ENCODE data around the gene NRL. TPM values are rescaled to one million over a fixed set of nuclear protein-coding genes. Genes with fewer than 3 reads are reported as not detected.

The NRL gene
- total and polyA plus RNA-seq, 9 of the 15 experiments (the other 6 are each of a cell fraction or from before 2014, with no cell fraction given): 0.07 to 2.7 (median 1.4) TPM; not detected in 1

DNA sequence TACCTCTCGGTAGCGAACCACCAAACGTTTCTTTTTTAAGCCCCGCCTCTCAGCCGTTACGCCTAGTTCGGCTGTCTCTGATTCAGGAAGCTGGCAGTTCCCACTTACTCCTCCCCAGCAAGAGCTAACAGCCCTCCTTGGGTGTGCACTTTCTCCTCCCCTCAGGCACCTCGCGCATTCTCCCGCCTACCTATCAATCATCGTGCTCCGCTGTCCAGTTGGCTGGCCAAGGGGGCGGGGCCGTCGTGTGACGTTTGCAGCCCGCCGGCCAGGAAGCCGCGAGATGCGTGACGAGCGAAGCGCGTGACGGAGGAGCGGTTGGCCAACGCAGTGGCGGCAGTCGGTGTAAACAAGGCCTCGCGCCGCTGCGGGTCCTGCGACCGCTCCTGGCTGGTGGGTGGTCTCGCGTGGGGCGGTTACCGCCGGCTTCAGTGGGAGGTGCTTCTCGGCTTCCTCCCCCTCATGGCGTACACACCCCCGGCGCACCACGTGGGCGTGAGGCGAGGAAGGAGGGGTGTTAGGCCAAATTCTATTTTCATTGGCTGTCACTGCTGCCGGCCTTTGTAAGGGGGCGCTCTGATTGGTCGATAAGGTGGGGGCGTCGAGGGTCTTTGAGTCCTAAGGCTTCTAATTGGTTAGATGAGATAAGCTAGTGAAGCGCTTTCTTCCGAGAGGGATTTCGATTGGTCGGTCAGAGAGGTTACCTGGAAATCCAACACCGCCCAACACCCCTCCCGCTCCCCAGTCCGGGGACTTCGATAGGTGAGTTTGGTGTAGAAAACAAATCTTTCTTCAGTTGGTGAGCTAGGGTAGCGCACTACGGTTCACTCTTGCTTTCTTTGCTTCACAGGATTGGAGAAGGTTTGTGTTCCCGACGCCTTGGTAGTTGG is at the start of gene NRL, which contains the start of gene DCAF11 (continued):
- TF ChIP-seq ETS1 (conservative IDR thresholded peaks at IDR 0.05; ENCODE audit: control insufficient read depth, low read depth, low read length) (no peak), NCOA2 (IDR thresholded peaks at IDR 0.05; ENCODE audit: partially characterized antibody in 2 of 2) (no peak), PHF8 (IDR thresholded peaks at IDR 0.05; ENCODE audit: borderline replicate concordance, low read length) (peak; percentile 58; the same call in 1 of the 2 replicates), CAMTA2 (CRISPR knock-in tag; conservative IDR thresholded peaks at IDR 0.05) (no peak), NONO (IDR thresholded peaks at IDR 0.05; ENCODE audit: low read depth in 2 of 2, low read length in 1 of 2) (no peak), FOXJ3 (CRISPR knock-in tag; IDR thresholded peaks at IDR 0.05) (no peak), NFRKB (IDR thresholded peaks at IDR 0.05; ENCODE audit: low read depth) (no peak), PREB (CRISPR knock-in tag; IDR thresholded peaks at IDR 0.05) (no peak), ZNF274 (IDR thresholded peaks at IDR 0.05; ENCODE audit: borderline replicate concordance, low read depth, low read length) (no peak), HNRNPLL (IDR thresholded peaks at IDR 0.05; ENCODE audit: low read depth, low read length, poor library complexity, severe bottlenecking) (peak; percentile 97), POLR2AphosphoS2 (IDR thresholded peaks at IDR 0.05; ENCODE audit: low read length) (no peak), PHF21A (IDR thresholded peaks at IDR 0.05; ENCODE audit: borderline replicate concordance, low read depth) (no peak), KDM2B (CRISPR knock-in tag; IDR thresholded peaks at IDR 0.05) (no peak), MTF1 (CRISPR knock-in tag; IDR thresholded peaks at IDR 0.05; ENCODE audit: borderline replicate concordance) (no peak), CCAR2 (IDR thresholded peaks at IDR 0.05; ENCODE audit: low read depth, low read length) (no peak), POLR3G (IDR thresholded peaks at IDR 0.05; ENCODE audit: extremely low read depth, insufficient read length, insufficient replicate concordance) (no peak), BRCA1 (IDR thresholded peaks at IDR 0.05) (no peak), BRCA1 (CRISPR knock-in tag; IDR thresholded peaks at IDR 0.05) (no peak), POLR2G (IDR thresholded peaks at IDR 0.05; ENCODE audit: low read depth, low read length) (peak; percentile 84)
- TF ChIP-seq, protein P1, sequence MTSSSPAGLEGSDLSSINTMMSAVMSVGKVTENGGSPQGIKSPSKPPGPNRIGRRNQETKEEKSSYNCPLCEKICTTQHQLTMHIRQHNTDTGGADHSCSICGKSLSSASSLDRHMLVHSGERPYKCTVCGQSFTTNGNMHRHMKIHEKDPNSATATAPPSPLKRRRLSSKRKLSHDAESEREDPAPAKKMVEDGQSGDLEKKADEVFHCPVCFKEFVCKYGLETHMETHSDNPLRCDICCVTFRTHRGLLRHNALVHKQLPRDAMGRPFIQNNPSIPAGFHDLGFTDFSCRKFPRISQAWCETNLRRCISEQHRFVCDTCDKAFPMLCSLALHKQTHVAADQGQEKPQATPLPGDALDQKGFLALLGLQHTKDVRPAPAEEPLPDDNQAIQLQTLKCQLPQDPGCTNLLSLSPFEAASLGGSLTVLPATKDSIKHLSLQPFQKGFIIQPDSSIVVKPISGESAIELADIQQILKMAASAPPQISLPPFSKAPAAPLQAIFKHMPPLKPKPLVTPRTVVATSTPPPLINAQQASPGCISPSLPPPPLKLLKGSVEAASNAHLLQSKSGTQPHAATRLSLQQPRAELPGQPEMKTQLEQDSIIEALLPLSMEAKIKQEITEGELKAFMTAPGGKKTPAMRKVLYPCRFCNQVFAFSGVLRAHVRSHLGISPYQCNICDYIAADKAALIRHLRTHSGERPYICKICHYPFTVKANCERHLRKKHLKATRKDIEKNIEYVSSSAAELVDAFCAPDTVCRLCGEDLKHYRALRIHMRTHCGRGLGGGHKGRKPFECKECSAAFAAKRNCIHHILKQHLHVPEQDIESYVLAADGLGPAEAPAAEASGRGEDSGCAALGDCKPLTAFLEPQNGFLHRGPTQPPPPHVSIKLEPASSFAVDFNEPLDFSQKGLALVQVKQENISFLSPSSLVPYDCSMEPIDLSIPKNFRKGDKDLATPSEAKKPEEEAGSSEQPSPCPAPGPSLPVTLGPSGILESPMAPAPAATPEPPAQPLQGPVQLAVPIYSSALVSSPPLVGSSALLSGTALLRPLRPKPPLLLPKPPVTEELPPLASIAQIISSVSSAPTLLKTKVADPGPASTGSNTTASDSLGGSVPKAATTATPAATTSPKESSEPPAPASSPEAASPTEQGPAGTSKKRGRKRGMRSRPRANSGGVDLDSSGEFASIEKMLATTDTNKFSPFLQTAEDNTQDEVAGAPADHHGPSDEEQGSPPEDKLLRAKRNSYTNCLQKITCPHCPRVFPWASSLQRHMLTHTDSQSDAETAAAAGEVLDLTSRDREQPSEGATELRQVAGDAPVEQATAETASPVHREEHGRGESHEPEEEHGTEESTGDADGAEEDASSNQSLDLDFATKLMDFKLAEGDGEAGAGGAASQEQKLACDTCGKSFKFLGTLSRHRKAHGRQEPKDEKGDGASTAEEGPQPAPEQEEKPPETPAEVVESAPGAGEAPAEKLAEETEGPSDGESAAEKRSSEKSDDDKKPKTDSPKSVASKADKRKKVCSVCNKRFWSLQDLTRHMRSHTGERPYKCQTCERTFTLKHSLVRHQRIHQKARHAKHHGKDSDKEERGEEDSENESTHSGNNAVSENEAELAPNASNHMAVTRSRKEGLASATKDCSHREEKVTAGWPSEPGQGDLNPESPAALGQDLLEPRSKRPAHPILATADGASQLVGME (CRISPR knock-in tag; IDR thresholded peaks at IDR 0.05): no peak
